Right hindlimb (tissue), 1 donor: Measurements from ENCODE around the gene PRTN3.

Experiments
- DNase-seq: peaks from one replicate; pipeline ENCODE4 v3.0.0-alpha.2; 2018

Gene PRTN3

GRCh38 chr19:803686-804418 is 36.9 kb upstream of the PRTN3 start:
- DNase-seq: peak; percentile 14

DNA sequence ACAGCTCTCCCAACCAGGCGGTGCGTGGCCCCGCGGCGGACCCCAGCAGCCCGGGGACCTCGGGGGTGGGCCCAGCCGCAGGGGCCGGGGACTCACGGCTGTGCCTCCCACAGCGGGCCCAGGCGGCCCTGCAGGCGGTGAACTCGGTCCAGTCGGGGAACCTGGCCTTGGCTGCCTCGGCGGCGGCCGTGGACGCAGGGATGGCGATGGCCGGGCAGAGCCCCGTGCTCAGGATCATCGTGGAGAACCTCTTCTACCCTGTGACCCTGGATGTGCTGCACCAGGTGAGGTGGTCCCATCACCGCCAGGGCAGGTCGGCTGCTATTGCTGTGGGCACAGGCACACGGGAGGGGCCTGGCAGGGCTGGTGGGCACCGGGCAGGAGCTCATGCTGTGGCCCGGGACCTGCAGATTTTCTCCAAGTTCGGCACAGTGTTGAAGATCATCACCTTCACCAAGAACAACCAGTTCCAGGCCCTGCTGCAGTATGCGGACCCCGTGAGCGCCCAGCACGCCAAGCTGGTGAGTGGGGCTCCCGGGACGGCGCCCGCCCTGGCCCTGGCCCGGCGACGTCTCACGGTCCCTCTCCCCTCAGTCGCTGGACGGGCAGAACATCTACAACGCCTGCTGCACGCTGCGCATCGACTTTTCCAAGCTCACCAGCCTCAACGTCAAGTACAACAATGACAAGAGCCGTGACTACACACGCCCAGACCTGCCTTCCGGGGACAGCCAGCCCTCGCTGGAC is 36.2 kb upstream of the PRTN3 start:
- DNase-seq: peak; percentile 16

DNA sequence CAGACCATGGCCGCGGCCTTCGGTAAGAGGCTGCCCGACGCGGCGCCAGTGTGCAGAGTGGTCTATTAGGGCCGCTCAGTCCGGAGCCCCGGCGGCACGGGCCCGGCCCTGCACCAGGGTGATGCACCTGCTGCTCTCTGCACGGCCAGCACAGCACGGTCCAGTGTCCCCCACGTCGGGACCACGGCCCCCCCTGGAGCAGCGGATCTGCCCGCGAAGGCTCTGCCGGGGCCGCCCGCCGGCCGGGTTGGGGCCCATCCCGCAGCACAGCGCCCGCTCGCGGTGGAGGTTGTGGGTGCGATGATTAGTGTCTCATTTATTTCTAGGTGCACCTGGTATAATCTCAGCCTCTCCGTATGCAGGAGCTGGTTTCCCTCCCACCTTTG is 35.6 kb upstream of the PRTN3 start:
- peak; percentile 14 for DNase-seq

DNA sequence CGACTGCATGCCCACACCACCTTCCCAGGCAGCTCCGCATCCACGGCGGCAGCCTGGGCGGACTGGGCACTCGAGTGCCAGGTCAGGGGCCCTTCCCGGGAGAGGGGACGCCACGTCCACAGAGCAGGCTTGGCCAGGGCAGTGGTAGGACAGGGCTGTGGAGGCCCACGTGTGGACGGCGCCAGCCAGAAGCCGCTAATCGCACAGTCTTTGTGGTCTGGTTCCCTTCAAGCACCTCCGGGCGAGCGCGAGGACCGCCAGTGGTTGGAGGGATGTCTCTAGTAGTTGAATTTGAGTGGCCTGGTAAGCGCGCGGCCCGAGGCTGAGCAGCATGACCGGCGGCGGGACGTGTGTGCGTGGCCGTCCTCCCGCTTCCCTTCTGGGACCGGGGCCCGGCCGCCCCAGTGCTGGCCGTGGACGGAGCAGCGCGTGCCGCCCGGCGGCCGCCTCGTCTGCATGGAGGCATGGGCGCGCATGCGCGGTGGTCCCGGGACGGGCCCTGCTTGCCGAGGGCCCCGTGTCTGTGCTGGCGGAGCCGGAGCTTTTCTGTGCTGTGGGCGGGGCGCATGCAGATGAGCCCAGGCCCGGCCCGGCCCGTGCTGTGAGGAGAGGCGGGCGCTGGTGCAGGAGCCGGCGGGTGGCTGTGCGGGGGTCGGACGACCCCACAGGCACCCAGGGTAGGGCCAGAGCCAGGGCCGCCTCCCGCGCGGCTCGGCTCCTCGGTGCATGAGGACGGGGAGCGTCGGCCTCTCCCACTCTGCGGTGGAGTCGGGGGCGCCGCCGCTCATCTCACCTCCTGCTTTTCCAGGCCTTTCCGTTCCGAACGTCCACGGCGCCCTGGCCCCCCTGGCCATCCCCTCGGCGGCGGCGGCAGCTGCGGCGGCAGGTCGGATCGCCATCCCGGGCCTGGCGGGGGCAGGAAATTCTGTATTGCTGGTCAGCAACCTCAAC is 34.9 kb upstream of the PRTN3 start:
- peak; percentile 18 for DNase-seq

DNA sequence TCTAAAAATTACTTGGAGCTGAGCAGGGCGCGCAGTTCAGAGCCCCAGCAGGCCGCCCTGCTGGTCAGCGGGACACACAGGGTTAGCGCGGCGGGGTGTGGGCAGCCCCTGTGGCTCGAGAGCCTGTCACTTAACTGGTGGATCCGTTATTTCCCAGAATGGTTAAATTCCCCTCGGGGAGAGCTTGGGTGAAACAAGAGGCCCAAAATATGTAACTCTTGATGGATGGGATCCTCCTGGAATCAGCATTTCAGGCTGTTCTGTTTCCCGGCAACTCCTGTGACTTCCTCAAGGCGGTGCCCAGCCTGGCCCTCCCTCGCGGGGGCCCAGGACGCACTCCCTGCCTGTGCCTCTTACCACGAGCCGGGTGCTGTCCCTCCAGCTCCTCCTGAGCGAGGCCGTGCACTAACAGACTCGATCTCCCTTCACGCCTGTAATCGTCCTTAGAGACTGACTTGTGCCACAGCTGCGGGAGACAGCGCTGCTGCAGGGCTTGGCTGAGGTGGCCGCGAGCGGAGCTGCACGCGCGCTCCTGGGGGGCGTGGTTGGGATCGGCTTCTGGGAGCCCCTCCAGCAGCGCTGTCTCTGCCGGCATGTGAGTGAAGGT is 33.9 kb upstream of the PRTN3 start:
- no peak for DNase-seq

DNA sequence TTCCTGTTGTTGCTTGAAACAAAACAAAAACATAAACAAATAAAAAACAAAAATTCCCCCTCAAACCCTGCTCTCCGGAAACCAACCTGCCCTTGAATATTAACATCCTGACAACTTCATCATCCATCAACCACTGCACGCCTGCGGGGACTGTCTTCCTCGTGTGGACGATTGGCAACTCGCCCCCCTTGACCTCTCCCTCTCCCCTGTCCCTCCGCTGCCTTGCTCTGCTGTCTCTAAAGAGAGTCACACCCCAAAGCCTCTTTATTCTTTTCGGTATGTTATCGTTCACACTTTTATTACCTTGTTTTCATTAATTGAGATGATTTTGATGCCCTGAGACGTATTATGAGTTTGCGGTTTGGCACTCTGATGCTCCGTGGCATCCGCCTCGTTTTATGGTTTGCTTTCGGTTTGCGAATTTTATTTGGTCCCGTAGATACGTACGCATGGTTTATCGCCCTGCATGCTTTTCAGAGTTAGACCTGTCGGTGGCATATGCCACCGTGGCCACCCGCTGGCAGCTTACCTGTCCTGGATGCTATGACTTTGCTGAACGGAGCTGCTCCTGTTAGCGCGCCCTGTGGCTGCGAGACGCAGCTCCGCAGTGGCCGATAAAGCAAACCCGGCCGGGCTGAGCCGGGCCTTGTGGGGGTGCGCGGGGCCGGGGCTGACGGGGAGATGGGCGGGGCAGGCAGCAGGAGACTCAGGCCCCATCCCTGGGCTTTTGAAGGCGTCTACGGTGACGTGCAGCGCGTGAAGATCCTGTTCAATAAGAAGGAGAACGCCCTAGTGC is 33.0 kb upstream of the PRTN3 start:
- DNase-seq: no peak

- no peak for DNase-seq
These were observed 32.4 kb upstream of the PRTN3 start for GRCh38 chr19:808423-808775.

- no peak for DNase-seq
These were observed 30.5 kb upstream of the PRTN3 start for GRCh38 chr19:810077-810855.

- no peak for DNase-seq
These were observed 29.8 kb upstream of the PRTN3 start for GRCh38 chr19:810883-811489.

DNA sequence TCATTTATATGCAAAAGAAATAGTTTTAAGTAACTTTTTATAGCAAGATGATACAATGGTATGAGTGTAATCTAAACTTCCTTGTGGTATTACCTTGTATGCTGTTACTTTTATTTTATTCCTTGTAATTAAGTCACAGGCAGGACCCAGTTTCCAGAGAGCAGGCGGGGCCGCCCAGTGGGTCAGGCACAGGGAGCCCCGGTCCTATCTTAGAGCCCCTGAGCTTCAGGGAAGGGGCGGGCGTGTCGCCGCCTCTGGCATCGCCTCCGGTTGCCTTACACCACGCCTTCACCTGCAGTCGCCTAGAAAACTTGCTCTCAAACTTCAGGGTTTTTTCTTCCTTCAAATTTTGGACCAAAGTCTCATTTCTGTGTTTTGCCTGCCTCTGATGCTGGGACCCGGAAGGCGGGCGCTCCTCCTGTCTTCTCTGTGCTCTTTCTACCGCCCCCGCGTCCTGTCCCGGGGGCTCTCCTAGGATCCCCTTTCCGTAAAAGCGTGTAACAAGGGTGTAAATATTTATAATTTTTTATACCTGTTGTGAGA is 29.2 kb upstream of the PRTN3 start:
- no peak for DNase-seq

DNA sequence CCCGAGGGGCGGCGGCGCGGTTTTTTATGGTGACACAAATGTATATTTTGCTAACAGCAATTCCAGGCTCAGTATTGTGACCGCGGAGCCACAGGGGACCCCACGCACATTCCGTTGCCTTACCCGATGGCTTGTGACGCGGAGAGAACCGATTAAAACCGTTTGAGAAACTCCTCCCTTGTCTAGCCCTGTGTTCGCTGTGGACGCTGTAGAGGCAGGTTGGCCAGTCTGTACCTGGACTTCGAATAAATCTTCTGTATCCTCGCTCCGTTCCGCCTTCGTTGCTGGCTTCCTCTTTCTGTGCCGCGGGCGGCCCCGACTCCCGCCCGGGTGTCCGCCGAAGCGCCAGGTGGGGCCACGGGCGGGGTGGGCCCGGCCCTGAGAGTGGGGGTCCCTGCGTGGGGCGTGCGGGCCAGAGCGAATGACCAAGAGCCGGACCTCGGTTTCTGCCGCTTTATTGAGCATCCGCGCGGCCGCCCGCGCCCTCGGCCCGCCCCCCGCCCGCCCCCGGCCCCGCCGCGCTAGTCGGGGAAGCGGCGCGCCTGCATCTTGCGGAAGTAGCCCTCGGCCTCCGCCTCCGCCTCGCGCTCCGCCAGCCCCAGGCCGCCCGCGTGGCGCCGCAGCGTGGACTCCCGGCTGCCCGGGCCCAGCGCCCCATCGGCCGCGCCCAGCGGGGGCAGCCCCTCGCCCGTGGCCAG is 28.6 kb upstream of the PRTN3 start:
- no peak for DNase-seq

DNA sequence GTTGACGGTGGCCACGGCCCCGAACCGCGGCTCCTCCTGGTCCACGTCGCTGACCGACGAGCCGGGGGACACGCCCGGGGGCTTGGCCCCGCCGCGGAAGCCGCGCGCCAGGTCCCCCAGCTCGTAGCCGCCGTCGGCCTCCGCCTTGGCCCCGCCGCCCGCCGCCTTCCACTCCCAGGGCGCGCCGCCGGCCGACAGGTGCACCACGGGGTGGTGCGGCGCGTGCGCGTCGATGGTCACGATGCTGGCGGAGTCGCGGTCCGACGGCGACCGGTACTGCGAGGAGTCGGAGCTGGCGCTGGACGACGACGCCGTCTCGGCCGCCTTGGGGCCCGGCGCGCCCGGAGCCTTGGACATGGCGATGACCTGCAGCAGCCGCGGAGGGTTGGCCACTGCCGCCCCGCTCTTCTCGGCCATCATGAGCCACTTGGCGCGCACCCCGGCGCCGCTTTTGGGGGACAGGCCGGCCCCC is 28.0 kb upstream of the PRTN3 start:
- no peak for DNase-seq

DNA sequence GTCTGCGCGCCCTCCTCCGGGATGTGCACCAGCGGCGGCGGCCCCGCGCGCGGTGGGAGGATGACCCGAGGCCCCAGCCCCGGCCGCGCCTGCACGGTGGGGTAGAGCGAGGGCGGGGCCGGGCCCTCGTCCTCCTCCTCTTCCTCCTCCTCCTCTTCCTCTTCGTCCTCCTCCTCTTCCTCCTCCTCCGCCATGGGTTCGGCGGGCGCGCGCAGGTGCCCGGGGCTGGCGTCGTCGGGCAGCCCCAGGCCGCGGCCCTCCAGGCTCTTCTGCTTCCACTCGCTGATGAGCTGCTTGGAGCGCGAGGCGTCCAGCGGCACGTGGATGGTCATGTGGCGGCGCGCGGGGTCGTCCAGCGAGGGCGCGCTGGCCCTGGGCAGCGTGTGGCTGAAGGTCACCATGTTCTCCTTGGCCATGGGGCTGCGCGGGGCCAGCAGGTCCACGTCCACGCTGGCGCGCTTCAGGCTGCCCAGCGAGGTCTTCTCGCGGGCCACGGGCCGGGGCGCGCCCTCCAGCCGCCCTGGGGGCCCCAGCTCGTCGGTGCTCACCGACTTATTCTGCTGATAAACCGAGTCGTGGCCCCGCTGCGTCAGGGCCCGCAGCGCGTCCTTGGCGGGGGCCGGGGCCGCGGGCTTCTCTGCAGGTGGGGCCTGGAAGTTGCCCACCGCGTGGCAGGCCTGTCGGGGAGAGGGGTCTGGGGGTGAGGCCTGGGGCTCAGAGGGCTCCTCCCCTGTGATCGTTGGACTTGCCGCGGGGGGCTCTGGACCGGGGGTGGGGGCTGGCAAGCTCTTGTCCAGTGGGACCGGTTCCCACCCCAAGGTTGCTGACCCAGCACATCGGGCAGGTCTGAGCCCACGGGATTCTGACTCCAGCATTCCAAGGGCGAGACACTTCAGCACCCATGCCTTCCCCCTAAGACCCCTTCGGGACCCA is 27.3 kb upstream of the PRTN3 start:
- peak; percentile 24 for DNase-seq

- peak; percentile 25 for DNase-seq
These were observed 26.4 kb upstream of the PRTN3 start for GRCh38 chr19:814152-815078.

GRCh38 chr19:815079-815774 is 25.6 kb upstream of the PRTN3 start:
- DNase-seq: peak; percentile 12

DNA sequence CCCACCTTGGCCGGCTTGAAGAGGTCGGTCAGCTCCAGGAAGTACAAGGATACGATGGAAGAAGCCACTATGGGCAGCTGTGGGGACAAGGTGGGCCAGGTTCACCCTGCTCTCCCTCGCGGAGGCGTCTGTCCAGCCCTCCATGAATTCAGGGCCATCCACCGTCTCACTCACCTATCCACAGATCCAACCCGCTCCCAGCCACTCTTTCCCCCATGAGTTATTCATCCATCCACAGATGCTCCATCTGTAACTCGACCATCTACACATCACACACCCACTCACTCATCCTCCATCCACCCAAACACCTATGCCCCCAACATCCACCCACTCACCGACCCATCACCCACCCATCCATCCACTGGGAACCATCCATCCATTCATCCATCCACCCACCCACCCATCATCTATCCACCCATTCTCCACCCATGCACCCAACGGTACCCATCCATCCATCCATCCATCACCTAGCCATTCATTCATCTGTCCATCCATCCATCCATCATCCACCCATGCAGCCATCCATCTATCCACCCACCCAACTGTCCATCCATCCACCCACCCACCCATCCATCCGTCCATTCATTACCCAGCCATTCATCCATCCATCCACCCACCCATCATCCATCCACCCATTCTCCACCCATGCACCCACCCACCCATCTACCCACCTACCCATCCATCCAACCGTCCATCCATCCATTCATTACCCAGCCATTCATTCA is 24.9 kb upstream of the PRTN3 start:
- no peak for DNase-seq
